Endothelial cell of umbilical vein (primary cell): ENCODE data around the gene LILRA2. TPM values are rescaled to one million over a fixed set of nuclear protein-coding genes. Genes with fewer than 3 reads are reported as not detected.

ENCODE experiments used
- BruUV-seq: library from RNA; stranded (reverse); fragments of 400-500 nt; replicated peaks from 2 replicates; lab custom pipeline; 2021; lab: Mats Ljungman, UMichigan
- CTCF ChIA-PET: fragments of 300-600, 350-600 bp; sonication (Branson Sonifier 250); formaldehyde crosslinking; loops from one replicate; lab custom pipeline; 2021; ENCODE audit warnings: antibody characterized with exemption, inconsistent platforms; lab: Charles Lee
- POLR2A ChIA-PET: fragments of 300-600, 350-600 bp; sonication (Branson Sonifier 250); formaldehyde crosslinking; loops from one replicate; lab custom pipeline; 2021; ENCODE audit warnings: antibody characterized with exemption, inconsistent platforms; lab: Charles Lee
- DNase-seq: peaks from one replicate; pipeline ENCODE4 v3.0.0-alpha.2; 2011; ENCODE audit warnings: low read depth, low spot score
- FAIRE-seq: peaks from 2 replicates; lab custom pipeline; 2011; peaks lifted over from hg19 to GRCh38; lab: Jason Lieb, UNC
- H2AFZ ChIP-seq: 2 replicates; pipeline ENCODE4 v1.6.0; 2012; ENCODE audit warnings: low read depth, low read length, control low read depth, inconsistent platforms
- H3K27ac ChIP-seq: 2 replicates; pipeline ENCODE4 v1.5.1; 2011; ENCODE audit warnings: low read depth, mild to moderate bottlenecking, control low read depth, low read length, moderate library complexity; ENCODE audit not compliant: insufficient read depth
- H3K27me3 ChIP-seq, 2 experiments: 2 replicates each; pipeline versions ENCODE4 v1.6.0 to v1.6.1; 2011; ENCODE audit warnings: low read length in 2 of 2, mixed read lengths in 1 of 2; ENCODE audit not compliant: control insufficient read depth in 2 of 2, insufficient read depth in 2 of 2
- H3K36me3 ChIP-seq, 2 experiments: 2 replicates in 1 of 2; 3 replicates in 1 of 2; pipeline ENCODE4 v1.5.1; 2011; ENCODE audit warnings: low read length in 2 of 2, mild to moderate bottlenecking in 1 of 2, moderate library complexity in 1 of 2; ENCODE audit not compliant: control insufficient read depth in 2 of 2, insufficient read depth in 2 of 2; ENCODE audit errors: extremely low read depth in 1 of 2
- H3K4me1 ChIP-seq: 3 replicates; pipeline ENCODE4 v1.5.1; 2011; ENCODE audit warnings: mild to moderate bottlenecking, low read length; ENCODE audit not compliant: control insufficient read depth, insufficient read depth; ENCODE audit errors: extremely low read depth
- H3K4me2 ChIP-seq: 2 replicates; pipeline ENCODE4 v1.6.1; 2011; ENCODE audit warnings: low read length, control low read depth, mixed read lengths; ENCODE audit not compliant: insufficient read depth
- H3K4me3 ChIP-seq, 3 experiments: fragments of 200-600 bp in 1 of 3; sonication (generic), shearing (Covaris generic) in 1 of 3; replicated peaks in 1 of 3; 2 replicates each; pipeline ENCODE4 v1.5.1; 2011 to 2016; ENCODE audit warnings: control low read depth in 3 of 3, low read length in 3 of 3, mild to moderate bottlenecking in 2 of 3, inconsistent platforms in 1 of 3, low read depth in 1 of 3, moderate library complexity in 1 of 3; ENCODE audit not compliant: insufficient read depth in 1 of 3
- H3K79me2 ChIP-seq: 2 replicates; pipeline ENCODE4 v1.6.0; 2012; ENCODE audit warnings: low read length, inconsistent platforms; ENCODE audit not compliant: control insufficient read depth, insufficient read depth
- H3K9ac ChIP-seq: replicated peaks from 2 replicates; pipeline ENCODE3; 2011; ENCODE audit warnings: low read length, control low read depth; ENCODE audit not compliant: insufficient read depth; ENCODE audit errors: extremely low read depth
- H3K9me1 ChIP-seq: replicated peaks from 3 replicates; pipeline ENCODE4 v1.6.0; 2011; ENCODE audit warnings: mild to moderate bottlenecking, low read length; ENCODE audit not compliant: control insufficient read depth, insufficient read depth; ENCODE audit errors: extremely low read depth
- H3K9me3 ChIP-seq: replicated peaks from 2 replicates; pipeline ENCODE4 v1.5.1; 2012; ENCODE audit warnings: low read length, inconsistent platforms; ENCODE audit not compliant: control insufficient read depth, insufficient read depth
- H4K20me1 ChIP-seq: replicated peaks from 2 replicates; pipeline ENCODE3; 2011; ENCODE audit warnings: mild to moderate bottlenecking, low read length; ENCODE audit not compliant: control insufficient read depth, insufficient read depth; ENCODE audit errors: extremely low read depth
- EZH2 ChIP-seq: IDR thresholded peaks from 2 replicates; pipeline ENCODE4 v1.6.1; 2012; ENCODE audit warnings: borderline replicate concordance, low read depth, mild to moderate bottlenecking, moderate library complexity, low read length, inconsistent platforms; ENCODE audit not compliant: severe bottlenecking
- FOS ChIP-seq: IDR thresholded peaks from 2 replicates; pipeline ENCODE4 v1.6.1; 2011; ENCODE audit warnings: mild to moderate bottlenecking, low read length, moderate library complexity, borderline replicate concordance; ENCODE audit not compliant: insufficient read depth
- GATA2 ChIP-seq: IDR thresholded peaks from 2 replicates; pipeline ENCODE4 v1.7.0; 2011; ENCODE audit warnings: low read depth, mild to moderate bottlenecking, moderate library complexity, mixed read lengths, low read length; ENCODE audit not compliant: insufficient read length, insufficient read depth
- JUN ChIP-seq: IDR thresholded peaks from 2 replicates; pipeline ENCODE4 v1.6.1; 2011; ENCODE audit warnings: borderline replicate concordance, low read depth; ENCODE audit not compliant: insufficient read length, insufficient read depth
- MYC ChIP-seq: IDR thresholded peaks from one replicate; pipeline ENCODE4 v1.6.1; 2011; ENCODE audit warnings: mild to moderate bottlenecking, low read depth, low read length
- POLR2A ChIP-seq: IDR thresholded peaks from 2 replicates; pipeline ENCODE4 v1.6.1; 2012; ENCODE audit warnings: low read depth, mild to moderate bottlenecking, control low read depth, low read length
- POLR2AphosphoS5 ChIP-seq: IDR thresholded peaks from 2 replicates; pipeline ENCODE4 v1.6.1; 2012; ENCODE audit warnings: low read depth, mild to moderate bottlenecking, control low read depth, low read length, moderate library complexity; ENCODE audit not compliant: insufficient read depth
- dilution Hi-C: fragments of 300-500 bp; cut with MboI; formaldehyde crosslinking; loops from one replicate; pipeline ENCODE4 v1.15.0; 2019; ENCODE audit warnings: low sequenced_read_pairs; ENCODE audit not compliant: extremely low pct_ligation_motif_present
- intact Hi-C: fragments of 100-400 bp; cut with micrococcal nuclease; formaldehyde crosslinking; loops from one replicate; pipeline ENCODE4 v1.10.0; 2022
- polyA plus RNA-seq, 4 experiments: library from polyadenylated mRNA; depleted of rRNA in 3 of 4; stranded (reverse) in 3 of 4; unstranded in 1 of 4; fragments of >200 nt; gene quantifications; 2 replicates each; pipeline versions ENCODE4 v1.2.1 to v1.2.3, GENCODE V29; 2011 to 2012; ENCODE audit warnings: missing spikeins in 1 of 4
- total RNA-seq: library from RNA; stranded (reverse); gene quantifications from 2 replicates; pipeline ENCODE4 v1.2.3, GENCODE V29; 2021
- TF ChIP-seq, protein P1 (sequence below), 2 donors: IDR thresholded peaks; 1 replicate in 1 of 2; 2 replicates in 1 of 2; pipeline ENCODE4 v1.5.1; 2011; ENCODE audit warnings: low read length in 2 of 2, mild to moderate bottlenecking in 2 of 2, moderate library complexity in 2 of 2, control low read depth in 1 of 2, inconsistent platforms in 1 of 2, low read depth in 1 of 2; ENCODE audit not compliant: insufficient read depth in 1 of 2; ENCODE audit errors: extremely low read depth in 1 of 2
- TF ChIP-seq, protein P2 (sequence below): IDR thresholded peaks from 2 replicates; pipeline ENCODE4 v1.6.1; 2011; ENCODE audit not compliant: insufficient read depth, insufficient read length

Gene LILRA2
- total and polyA plus RNA-seq, 2 donors (not counting 3 experiments of a cell fraction or from before 2014, with no cell fraction given), result not detected

DNA sequence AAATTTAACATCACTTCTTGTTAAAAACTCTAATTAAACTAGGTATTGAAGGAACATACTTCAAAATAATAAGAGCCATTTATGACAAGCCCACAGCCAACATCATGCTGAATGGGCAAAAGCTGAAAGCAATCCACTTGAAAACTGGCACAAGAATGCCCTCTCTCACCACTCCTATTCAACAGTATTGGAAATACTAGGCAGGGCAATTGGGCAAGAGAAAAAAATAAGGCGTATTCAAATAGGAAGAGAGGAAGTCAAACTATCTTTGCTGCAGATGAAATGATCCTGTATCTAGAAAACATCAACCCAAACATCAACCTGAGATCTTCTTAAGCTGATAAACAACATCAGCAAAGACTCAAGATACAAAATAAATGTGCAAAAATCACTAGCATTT is 41.1 kb downstream of the LILRA2 start:
- FAIRE-seq (no peak), DNase-seq (no peak)
- Histone ChIP-seq H3K79me2 (no peaks in the 10 kb centered on the region), H3K4me1 (no peaks in the 10 kb centered on the region), H3K4me3 (no peak overlapping the region), H3K9me3 (no peaks in the 10 kb centered on the region), H3K27ac (no peak overlapping the region), H2AFZ (no peak overlapping the region), H3K9ac (no peak overlapping the region), H3K4me2 (no peak overlapping the region), H3K9me1 (no peaks in the 10 kb centered on the region), H3K36me3 (no peaks in the 10 kb centered on the region), H4K20me1 (no peaks in the 10 kb centered on the region), H3K27me3 (no peaks in the 10 kb centered on the region)
- CTCF ChIA-PET, result no interaction called here
- no TSS peak for BruUV-seq
- dilution Hi-C loops, result no loop called here
- intact Hi-C loops, result no loop called here
- POLR2A ChIA-PET, result no interaction called here
- TF ChIP-seq EZH2 (no peak), JUN (no peak), GATA2 (no peak), FOS (no peak), MYC (no peak), POLR2A (no peak), POLR2AphosphoS5 (no peak)
- TF ChIP-seq, protein P1, sequence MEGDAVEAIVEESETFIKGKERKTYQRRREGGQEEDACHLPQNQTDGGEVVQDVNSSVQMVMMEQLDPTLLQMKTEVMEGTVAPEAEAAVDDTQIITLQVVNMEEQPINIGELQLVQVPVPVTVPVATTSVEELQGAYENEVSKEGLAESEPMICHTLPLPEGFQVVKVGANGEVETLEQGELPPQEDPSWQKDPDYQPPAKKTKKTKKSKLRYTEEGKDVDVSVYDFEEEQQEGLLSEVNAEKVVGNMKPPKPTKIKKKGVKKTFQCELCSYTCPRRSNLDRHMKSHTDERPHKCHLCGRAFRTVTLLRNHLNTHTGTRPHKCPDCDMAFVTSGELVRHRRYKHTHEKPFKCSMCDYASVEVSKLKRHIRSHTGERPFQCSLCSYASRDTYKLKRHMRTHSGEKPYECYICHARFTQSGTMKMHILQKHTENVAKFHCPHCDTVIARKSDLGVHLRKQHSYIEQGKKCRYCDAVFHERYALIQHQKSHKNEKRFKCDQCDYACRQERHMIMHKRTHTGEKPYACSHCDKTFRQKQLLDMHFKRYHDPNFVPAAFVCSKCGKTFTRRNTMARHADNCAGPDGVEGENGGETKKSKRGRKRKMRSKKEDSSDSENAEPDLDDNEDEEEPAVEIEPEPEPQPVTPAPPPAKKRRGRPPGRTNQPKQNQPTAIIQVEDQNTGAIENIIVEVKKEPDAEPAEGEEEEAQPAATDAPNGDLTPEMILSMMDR (IDR thresholded peaks at IDR 0.05; ENCODE audit: extremely low read depth in 1 of 2, insufficient read depth in 1 of 2, low read depth in 1 of 2, low read length in 2 of 2), result no peak
- TF ChIP-seq, protein P2, sequence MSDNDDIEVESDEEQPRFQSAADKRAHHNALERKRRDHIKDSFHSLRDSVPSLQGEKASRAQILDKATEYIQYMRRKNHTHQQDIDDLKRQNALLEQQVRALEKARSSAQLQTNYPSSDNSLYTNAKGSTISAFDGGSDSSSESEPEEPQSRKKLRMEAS, result no peak
